Measurements from ENCODE around the gene SLC25A31. TPM values are rescaled to one million over a fixed set of nuclear protein-coding genes. Genes with fewer than 3 reads are reported as not detected.
A peak's percentile ranks its signal among the peaks of the same experiment; 100 is the strongest.

The SLC25A31 gene
- not detected for total RNA-seq

DNA sequence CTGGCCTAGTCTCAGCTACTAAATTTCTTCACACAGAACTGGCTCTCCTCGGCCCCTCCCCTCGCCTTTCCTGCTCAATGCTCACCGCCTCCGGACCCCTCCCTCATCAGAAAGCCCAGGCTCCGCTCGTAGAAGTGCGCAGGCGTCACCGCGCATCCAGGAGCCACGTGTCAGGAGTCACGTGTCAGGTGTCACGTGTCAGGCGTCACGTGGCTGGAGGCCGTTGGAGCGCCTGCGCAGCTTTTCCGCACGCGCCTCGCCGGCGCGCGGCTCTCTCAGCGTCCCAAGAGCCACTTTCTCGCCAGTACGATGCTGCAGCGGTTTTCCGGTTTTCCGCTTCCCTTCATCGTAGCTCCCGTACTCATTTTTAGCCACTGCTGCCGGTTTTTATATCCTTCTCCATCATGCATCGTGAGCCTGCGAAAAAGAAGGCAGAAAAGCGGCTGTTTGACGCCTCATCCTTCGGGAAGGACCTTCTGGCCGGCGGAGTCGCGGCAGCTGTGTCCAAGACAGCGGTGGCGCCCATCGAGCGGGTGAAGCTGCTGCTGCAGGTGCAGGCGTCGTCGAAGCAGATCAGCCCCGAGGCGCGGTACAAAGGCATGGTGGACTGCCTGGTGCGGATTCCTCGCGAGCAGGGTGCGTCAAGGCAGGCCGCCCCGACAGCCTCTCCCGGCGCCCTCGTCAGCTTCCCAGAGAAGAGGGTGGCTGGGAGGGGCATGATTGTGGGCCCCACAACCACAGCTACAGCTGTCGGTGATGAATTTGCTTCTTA is at the start of gene SLC25A31:
TSS of gene SLC25A31 (plus strand) at position 259 of the 772 bp plus-strand sequence. CDS start at position 405, 146 bp downstream.
- no peak for DNase-seq
- POLR2A ChIA-PET, result no interaction called here
- CTCF ChIA-PET, result no interaction called here
- no peak within 1 kb of the TSS for H3K27ac Mint-ChIP-seq
- no peak within 1 kb of the TSS for H3K4me3 Mint-ChIP-seq
- no peaks in the 10 kb centered on the region for H3K36me3 Mint-ChIP-seq (ENCODE audit: low read depth)
- no peaks in the 10 kb centered on the region for H3K4me1 Mint-ChIP-seq
- peaks cover 3% of the 10 kb centered on the region for H3K27me3 Mint-ChIP-seq
- intact Hi-C loops (cut with DNase I, micrococcal nuclease), result no loop called here
- ATAC-seq, result no peak
- H3K9me3 Mint-ChIP-seq (ENCODE audit: low read depth), result no peaks in the 10 kb centered on the region

DNA sequence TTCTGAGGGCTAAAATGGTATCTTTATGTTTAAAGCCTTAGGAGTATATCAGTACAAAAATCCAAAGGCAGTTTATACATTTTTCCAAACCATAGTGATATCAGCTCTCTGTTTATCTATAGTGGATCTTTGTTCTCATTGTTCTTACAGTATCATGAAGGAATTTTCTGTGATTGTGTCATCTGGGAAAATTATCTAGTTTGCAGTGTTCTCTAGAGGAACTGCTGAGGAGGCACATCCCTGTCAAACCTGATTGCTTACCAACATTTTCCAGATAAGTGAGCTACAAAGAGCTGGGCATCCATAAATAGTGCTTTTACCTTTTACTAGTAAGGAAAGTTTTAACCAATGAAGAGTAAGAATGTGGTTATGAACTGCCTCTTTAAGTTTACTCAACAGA is 44.9 kb upstream of the SLC25A31 start:
- Mint-ChIP-seq H3K27ac (no peak overlapping the region), H3K27me3 (no peaks in the 10 kb centered on the region), H3K4me1 (no peaks in the 10 kb centered on the region), H3K36me3 (ENCODE audit: low read depth) (no peaks in the 10 kb centered on the region), H3K4me3 (no peak overlapping the region), H3K9me3 (ENCODE audit: low read depth) (no peaks in the 10 kb centered on the region)
- intact Hi-C loops (cut with DNase I, micrococcal nuclease), result no loop called here
- no peak for ATAC-seq
- DNase-seq, result no peak
- POLR2A ChIA-PET, result no interaction called here
- CTCF ChIA-PET, result no interaction called here

DNA sequence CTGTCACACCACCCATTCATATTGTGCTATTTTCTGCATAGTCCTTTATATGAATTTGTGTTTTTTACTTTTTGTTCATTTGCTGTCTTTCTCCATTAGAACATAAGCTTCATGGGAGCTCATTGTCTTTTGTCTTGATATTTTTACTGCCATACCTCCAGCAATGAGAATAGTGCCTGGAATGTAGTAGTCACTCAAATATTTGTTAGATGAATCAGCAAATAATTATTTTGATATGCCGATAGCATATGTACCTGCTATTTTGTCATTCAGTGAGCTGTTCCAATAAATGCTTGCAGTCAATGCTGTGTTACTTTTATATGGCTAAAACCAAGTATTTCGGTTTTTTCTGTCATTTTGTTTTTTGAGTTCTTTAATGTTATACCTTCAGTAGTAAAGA is 43.5 kb upstream of the SLC25A31 start:
- Mint-ChIP-seq H3K4me1 (no peaks in the 10 kb centered on the region), H3K27me3 (no peaks in the 10 kb centered on the region), H3K27ac (no peak overlapping the region), H3K9me3 (ENCODE audit: low read depth) (no peaks in the 10 kb centered on the region), H3K36me3 (ENCODE audit: low read depth) (no peaks in the 10 kb centered on the region), H3K4me3 (no peak overlapping the region)
- DNase-seq (no peak), ATAC-seq (no peak)
- ChIA-PET CTCF (interaction anchor here (0.5 to 1.3 kb wide), 2 partner anchors 23 to 263 kb away, joined by 3 read pairs; no protein-coding TSS in a partner anchor), POLR2A (no interaction called here)
- intact Hi-C loops (cut with DNase I, micrococcal nuclease), result no loop called here

DNA sequence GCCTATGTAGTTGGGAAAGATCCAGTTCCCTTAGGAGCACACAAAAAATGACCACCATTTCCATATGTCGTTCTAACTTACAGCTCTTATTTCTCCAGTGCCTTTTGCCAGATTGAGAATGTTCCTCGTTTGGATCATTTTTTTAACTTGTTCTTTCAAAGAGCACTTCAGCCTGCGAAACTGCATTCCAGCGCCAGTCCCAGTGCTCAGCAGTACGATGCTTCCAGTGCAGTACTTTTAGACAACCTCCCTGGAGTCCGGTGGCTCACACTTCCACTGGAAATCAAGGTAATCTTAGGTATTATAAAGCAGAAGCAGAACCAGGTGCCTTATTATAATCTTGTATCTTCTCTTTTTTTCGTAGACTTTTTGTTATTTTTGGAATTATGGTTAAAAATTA is 42.6 kb upstream of the SLC25A31 start:
- DNase-seq (no peak), ATAC-seq (no peak)
- Mint-ChIP-seq H3K27me3 (no peaks in the 10 kb centered on the region), H3K4me1 (no peaks in the 10 kb centered on the region), H3K36me3 (ENCODE audit: low read depth) (no peaks in the 10 kb centered on the region), H3K9me3 (ENCODE audit: low read depth) (no peaks in the 10 kb centered on the region), H3K4me3 (no peak overlapping the region), H3K27ac (no peak overlapping the region)
- ChIA-PET CTCF (interaction anchor here (0.9 to 1.3 kb wide), 2 partner anchors 16 to 22 kb away, joined by 3 to 4 read pairs; no protein-coding TSS in a partner anchor), POLR2A (no interaction called here)
- intact Hi-C loops (cut with DNase I, micrococcal nuclease), result no loop called here

DNA sequence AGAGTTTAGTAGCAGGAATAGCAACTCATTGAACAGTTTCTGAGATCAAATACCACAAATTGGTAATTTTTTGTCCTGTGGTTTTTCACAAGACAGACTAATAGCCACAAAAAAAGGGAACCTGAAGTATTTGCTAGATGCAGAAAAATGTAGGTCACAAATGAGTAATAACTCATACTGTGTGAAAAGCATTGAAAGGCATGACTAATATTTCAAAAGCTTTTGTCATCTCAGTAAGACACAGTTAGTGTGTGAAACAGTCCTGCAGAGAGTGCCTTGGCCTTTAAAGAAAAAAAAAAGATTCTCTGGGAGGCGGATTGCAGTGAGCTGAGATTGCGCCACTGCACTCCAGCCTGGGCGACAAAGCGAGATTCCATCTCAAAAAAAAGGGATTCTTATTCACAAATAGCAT is 31.4 kb upstream of the SLC25A31 start:
- Mint-ChIP-seq H3K4me3 (no peak overlapping the region), H3K4me1 (no peaks in the 10 kb centered on the region), H3K27ac (no peak overlapping the region), H3K9me3 (ENCODE audit: low read depth) (peaks cover 3% of the 10 kb centered on the region), H3K36me3 (ENCODE audit: low read depth) (no peaks in the 10 kb centered on the region), H3K27me3 (peaks cover 4% of the 10 kb centered on the region)
- POLR2A ChIA-PET, result no interaction called here
- CTCF ChIA-PET, result interaction anchor here (0.7 kb wide), 1 partner anchor 34 kb away, joined by 3 read pairs; no protein-coding TSS in a partner anchor
- intact Hi-C loops (cut with DNase I, micrococcal nuclease), result loop anchor here in 1 of 2 experiments (5.0 kb wide), 1 partner anchor 749 kb away; no protein-coding TSS in a partner anchor
- no peak for DNase-seq
- peak; percentile 64 for ATAC-seq

DNA sequence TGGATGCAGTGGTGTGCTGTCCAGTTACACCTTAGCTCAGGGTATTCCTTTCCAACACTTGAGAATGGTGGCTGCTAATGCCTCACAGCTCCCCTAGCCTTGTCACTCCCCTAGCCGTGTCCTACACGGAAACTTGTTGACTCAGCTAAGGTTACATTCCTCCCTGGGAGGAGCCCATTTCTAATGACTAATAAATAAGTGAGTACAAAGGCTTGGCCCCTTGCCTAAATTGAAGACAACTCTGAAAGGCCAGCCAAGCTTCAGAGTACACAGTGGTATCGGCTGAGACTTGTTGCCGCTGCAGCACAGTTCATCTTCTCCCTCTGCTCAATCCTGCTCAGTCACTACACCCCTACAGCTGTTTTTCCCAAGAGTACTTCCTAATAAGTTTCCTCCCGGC is 21.2 kb upstream of the SLC25A31 start:
- H3K4me1 Mint-ChIP-seq, result no peaks in the 10 kb centered on the region
- ATAC-seq (no peak), DNase-seq (no peak)
- peaks cover 2% of the 10 kb centered on the region for H3K27me3 Mint-ChIP-seq
- H3K36me3 Mint-ChIP-seq (ENCODE audit: low read depth), result no peaks in the 10 kb centered on the region
- intact Hi-C loops (cut with DNase I, micrococcal nuclease), result no loop called here
- ChIA-PET POLR2A (interaction anchor here (0.7 kb wide), 1 partner anchor 39 kb away, joined by 4 read pairs; no protein-coding TSS in a partner anchor), CTCF (no interaction called here)
- H3K27ac Mint-ChIP-seq, result no peak overlapping the region
- H3K4me3 Mint-ChIP-seq, result no peak overlapping the region
- no peaks in the 10 kb centered on the region for H3K9me3 Mint-ChIP-seq (ENCODE audit: low read depth)

DNA sequence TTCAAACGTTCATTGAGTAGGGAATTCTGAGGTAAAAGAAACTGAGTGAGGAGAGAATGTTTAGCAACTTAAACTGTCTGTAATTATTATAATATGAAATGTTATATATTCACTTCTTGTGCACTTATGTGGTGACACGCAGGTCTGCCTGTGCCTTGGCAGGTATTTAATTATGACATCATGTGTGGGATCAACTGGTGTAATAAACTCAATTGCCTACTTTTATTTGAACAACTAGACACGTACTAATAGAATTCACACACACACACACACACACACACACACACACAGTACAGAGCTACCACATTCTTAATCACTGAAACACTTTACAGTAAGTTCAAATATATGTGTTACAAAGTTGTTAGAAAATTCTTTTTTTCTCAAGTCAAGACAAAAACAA is 20.7 kb upstream of the SLC25A31 start:
- CTCF ChIA-PET, result interaction anchor here (1.2 kb wide), 1 partner anchor 22 kb away, joined by 3 read pairs; no protein-coding TSS in a partner anchor
- Mint-ChIP-seq H3K27ac (no peak overlapping the region), H3K4me3 (no peak overlapping the region), H3K9me3 (ENCODE audit: low read depth) (no peaks in the 10 kb centered on the region), H3K36me3 (ENCODE audit: low read depth) (no peaks in the 10 kb centered on the region), H3K27me3 (peaks cover 4% of the 10 kb centered on the region), H3K4me1 (no peaks in the 10 kb centered on the region)
- POLR2A ChIA-PET, result interaction anchor here (0.7 kb wide), 1 partner anchor 39 kb away, joined by 4 read pairs; no protein-coding TSS in a partner anchor
- intact Hi-C loops (cut with DNase I, micrococcal nuclease), result no loop called here
- DNase-seq (no peak), ATAC-seq (no peak)

DNA sequence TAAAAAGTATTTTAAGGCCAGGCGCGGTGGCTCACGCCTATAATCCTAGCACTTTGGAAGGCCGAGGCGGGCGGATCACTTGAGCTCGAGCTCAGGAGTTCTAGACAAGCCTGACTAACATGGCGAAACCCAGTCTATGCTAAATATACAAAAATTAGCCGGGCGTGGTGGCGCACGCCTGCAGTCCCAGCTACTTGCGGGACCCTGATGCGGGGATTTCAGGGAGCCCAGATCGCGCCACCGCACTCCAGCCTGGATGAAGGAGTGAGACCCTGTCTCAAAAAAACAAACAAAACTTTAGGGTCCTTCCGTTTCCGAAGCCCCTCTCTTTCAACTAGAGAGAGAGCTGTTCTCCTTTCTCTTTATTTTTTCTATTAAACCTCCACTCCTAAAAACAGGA is 1.2 kb downstream of the SLC25A31 start:
- DNase-seq (no peak), ATAC-seq (no peak)
- Mint-ChIP-seq H3K27ac (no peak overlapping the region), H3K27me3 (peaks cover 3% of the 10 kb centered on the region), H3K36me3 (ENCODE audit: low read depth) (no peaks in the 10 kb centered on the region), H3K4me1 (no peaks in the 10 kb centered on the region), H3K9me3 (ENCODE audit: low read depth) (no peaks in the 10 kb centered on the region), H3K4me3 (no peak overlapping the region)
- intact Hi-C loops (cut with DNase I, micrococcal nuclease), result no loop called here
- ChIA-PET POLR2A (no interaction called here), CTCF (interaction anchor here (1.2 to 2.3 kb wide), 3 partner anchors 70 to 129 kb away, joined by 3 to 12 read pairs (median 12); no protein-coding TSS in a partner anchor)

DNA sequence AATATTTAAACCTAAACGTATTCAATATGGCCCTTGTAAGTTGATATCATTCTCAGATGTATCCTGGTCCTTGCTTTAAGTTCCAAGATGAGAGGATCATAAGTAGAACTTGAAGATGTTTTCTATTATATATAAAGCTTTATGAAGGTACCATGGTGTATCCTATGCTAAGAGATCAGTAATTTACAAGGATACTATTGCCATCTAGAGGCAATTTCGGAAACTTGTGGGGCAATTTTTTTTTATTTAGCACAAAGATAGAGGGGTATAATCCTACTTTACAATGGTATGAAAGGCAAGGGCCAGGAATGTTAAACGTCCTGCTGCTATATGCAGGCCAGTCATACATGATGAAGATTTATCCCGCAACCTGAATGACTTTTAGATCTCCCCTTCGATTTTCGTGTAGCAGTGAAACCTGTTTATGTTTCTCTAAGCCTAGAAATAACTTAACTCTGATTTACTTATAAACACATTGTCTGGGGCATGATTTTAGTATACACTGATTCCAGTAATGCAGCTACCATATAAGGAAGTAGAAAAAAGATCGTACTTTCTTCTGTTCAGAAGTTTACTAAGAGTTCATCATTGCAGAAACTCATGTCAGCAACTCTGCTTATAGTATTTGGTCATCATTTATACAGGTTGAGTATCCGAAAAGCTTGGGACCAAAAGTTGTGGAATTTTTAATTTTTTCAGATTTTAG is 2.6 kb downstream of the SLC25A31 start:
- no peak overlapping the region for H3K4me3 Mint-ChIP-seq
- H3K27ac Mint-ChIP-seq, result no peak overlapping the region
- H3K4me1 Mint-ChIP-seq, result no peaks in the 10 kb centered on the region
- POLR2A ChIA-PET, result no interaction called here
- intact Hi-C loops (cut with DNase I, micrococcal nuclease), result loop anchor here (1.0 kb wide), 1 partner anchor 127 kb away; no protein-coding TSS in a partner anchor
- no peak for ATAC-seq
- no peaks in the 10 kb centered on the region for H3K9me3 Mint-ChIP-seq (ENCODE audit: low read depth)
- H3K36me3 Mint-ChIP-seq (ENCODE audit: low read depth), result no peaks in the 10 kb centered on the region
- CTCF ChIA-PET, result interaction anchor here (0.6 to 2.3 kb wide), 14 partner anchors 9 to 489 kb away, joined by 3 to 12 read pairs (median 4); partner anchors contain the start of gene HSPA4L
- DNase-seq, result no peak
- H3K27me3 Mint-ChIP-seq, result peaks cover 2% of the 10 kb centered on the region

DNA sequence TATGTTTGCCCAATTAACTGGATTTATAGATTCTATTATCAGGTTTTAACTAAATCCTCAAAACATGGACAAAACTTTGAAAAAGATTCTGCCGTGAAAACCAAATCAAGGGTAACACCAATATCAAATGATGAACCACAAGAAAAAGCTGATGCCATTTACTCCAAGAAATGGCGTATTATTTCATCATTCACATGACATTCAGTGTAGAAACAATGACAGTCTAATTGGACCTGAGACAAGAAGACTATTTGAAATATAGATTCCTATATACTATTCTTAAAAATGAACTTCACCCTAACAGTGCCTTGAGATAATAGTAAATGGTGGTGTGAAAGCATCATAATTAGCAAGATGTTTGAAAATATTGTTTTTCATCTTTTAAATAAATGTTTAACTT is 4.8 kb downstream of the SLC25A31 start:
- no peaks in the 10 kb centered on the region for H3K36me3 Mint-ChIP-seq (ENCODE audit: low read depth)
- H3K9me3 Mint-ChIP-seq (ENCODE audit: low read depth), result no peaks in the 10 kb centered on the region
- H3K27ac Mint-ChIP-seq, result no peak overlapping the region
- ATAC-seq (no peak), DNase-seq (no peak)
- ChIA-PET POLR2A (no interaction called here), CTCF (no interaction called here)
- no peaks in the 10 kb centered on the region for H3K4me1 Mint-ChIP-seq
- H3K27me3 Mint-ChIP-seq, result peaks cover 2% of the 10 kb centered on the region
- no peak overlapping the region for H3K4me3 Mint-ChIP-seq
- intact Hi-C loops (cut with DNase I, micrococcal nuclease), result no loop called here

DNA sequence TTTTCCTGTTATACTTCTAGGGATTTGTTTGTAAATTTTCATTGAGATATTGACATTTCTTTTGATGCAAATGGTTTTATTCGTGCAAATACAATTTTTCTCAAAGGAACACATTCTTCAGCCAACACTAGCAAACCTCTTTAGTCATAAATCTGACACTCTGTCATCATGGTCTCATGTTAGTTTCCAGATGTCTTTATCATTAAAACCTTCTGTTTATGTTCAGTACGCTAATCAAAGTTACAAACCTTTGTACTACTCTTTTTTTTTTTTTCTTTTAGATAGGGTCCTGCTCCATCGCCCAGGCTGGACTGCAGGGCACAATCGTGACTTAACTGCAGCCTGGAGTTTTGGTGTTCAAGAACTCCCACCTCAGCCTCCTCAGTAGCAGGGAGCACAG is 7.1 kb downstream of the SLC25A31 start:
- no peaks in the 10 kb centered on the region for H3K36me3 Mint-ChIP-seq (ENCODE audit: low read depth)
- ATAC-seq (no peak), DNase-seq (no peak)
- no peak overlapping the region for H3K4me3 Mint-ChIP-seq
- intact Hi-C loops (cut with DNase I, micrococcal nuclease), result no loop called here
- no peaks in the 10 kb centered on the region for H3K4me1 Mint-ChIP-seq
- H3K27ac Mint-ChIP-seq, result no peak overlapping the region
- peaks cover under 1% of the 10 kb centered on the region for H3K9me3 Mint-ChIP-seq (ENCODE audit: low read depth)
- CTCF ChIA-PET, result interaction anchor here (0.7 kb wide), 1 partner anchor 877 kb away, joined by 3 read pairs; no protein-coding TSS in a partner anchor
- POLR2A ChIA-PET, result no interaction called here
- peaks cover 3% of the 10 kb centered on the region for H3K27me3 Mint-ChIP-seq
